ENCODE measurements around the gene ATG3.
"Not testable (repeated sequence)": the region's sequence is repeated elsewhere in the genome, so short reads cannot be mapped to it uniquely, and the experiment has no call there.

The ATG3 gene

DNA sequence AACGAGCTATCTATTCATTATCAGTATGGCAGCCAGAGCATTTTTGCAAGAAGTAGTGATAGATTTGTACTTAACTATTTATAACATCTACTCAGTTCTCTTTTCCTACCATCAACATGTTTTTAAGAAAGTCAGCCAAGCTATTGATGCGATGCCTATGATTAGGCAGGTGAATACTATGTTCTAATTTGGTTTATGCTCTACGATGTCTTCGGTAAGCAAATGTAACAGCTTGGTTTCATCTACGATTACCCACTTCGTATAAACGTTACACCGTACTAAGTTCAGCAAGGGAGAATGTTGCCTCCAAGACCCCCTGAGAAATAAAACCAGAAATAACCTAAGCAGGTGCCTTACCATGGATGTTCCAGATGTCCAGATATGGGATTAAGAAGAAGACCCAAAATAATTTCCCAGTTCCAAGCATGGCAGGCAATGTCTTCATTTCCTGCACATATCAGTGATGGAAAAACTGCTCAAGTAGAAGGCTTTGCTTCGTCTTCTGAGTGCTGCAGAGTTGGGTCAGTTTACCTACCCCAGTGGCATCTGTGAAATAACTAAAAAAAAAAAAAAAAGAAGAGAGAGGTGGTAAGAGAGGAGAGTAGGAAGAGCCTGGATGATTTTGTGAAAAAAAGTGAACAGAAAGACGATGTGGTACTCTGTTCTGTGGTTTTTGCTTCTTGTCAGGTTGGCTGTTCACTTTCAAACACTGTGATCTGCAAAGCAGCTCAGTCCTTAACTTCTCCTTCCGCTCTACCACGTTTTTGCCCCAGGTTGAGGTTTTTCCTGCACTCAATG, 62.6 kb downstream of the ATG3 start, which contains the start of gene BTLA:
BTLA (minus strand) TSS at position 559 of the 798 bp plus-strand sequence; CDS start at position 445, 114 bp downstream.
- DNase-seq (ENCODE audit: low read depth in 2 of 2), result no peak

DNA sequence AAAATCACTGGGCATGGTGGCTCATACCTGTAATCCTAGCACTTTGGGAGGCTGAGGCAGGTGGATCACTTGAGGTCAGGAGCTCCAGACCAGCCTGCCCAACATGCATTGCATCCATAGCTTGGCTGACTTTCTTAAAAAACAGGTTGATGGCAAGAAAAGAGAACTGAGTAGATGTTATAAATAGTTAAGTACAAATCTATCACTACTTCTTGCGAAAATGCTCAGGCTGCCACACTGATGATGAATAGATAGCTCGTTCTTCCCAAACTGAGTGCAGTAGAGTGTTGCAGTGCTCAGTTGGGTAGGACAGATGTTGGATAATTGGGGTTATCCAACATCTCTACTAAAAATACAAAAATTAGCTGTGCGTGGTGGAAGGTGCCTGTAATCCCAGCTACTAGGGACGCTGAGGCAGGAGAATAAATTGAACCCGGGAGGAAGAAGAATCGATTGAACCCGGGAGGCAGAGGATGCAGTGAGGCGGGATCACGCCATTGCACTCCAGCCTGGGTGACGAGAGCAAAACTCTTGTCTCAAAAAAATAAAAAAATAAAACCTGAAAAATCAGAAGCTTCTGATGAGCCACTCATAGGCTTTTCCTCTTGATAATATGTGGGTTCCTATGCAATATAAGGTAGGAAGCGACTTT, 63.7 kb downstream of the ATG3 start:
- DNase-seq (ENCODE audit: low read depth in 2 of 2), result no peak

DNA sequence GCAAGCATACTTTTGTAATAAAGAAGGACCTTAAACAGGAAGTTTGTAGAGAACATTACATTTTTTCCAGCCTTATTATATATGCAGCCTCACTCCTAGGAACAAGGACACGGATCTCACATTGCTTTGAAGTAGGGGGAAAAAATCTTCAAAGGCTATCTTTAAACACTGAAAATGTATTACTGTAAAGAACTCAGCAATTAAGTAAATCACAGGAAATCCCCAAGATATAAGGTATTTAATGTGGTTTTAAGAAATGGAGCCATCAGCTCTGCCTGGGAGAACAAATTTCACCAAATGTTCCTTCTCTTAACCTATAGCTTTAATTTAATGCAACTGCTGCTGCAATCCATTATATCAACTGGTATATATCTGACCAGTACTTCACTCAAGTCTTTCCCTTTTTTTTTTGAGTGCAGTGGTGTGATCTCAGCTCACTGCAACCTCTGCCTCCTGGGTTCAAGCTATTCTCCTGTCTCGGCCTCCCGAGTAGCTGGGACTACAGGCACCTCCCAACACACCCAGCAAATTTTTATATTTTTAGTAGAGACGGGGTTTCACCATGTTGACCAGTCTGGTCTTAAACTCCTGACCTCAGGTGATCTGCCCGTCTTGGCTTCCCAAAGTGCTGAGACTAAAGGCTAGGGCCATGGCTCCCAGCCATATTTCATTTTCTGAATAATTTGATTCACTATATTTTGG, 65.2 kb downstream of the ATG3 start:
- DNase-seq (ENCODE audit: low read depth in 2 of 2), result no peak

DNA sequence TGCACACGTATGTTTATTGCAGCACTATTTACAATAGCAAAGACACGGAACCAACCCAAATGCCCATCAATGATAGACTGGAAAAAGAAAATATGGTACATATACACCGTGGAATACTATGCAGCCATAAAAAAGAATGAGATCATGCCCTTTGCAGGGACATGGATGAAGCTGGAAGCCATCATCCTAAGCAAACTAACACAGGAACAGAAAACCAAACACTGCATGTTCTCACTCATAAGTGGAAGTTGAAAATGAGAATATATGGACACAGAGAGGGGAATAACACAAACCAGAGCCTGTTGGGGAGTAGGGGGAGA, 67.4 kb downstream of the ATG3 start:
- not testable (repeated sequence) for DNase-seq (ENCODE audit: low read depth in 2 of 2)

DNA sequence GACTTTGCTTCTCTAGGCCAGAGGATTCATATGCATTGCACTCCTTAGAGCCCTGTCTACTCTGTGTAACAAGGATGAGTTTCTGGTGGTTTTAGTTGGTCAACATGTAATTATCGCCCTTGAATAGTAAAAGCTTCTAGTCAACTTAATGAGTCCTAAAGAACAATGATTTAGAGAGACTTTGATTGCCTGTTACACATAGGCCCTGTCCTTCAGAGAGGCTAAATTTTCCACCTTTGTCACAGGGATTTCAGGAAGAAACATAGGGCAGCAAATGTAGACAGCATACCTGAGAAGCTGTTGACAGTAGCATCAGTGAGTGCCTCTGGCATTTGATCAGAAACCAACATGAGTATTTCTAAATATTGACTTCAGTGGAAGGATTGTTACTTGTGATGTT, 69.6 kb downstream of the ATG3 start:
- DNase-seq (ENCODE audit: low read depth in 2 of 2), result no peak

DNA sequence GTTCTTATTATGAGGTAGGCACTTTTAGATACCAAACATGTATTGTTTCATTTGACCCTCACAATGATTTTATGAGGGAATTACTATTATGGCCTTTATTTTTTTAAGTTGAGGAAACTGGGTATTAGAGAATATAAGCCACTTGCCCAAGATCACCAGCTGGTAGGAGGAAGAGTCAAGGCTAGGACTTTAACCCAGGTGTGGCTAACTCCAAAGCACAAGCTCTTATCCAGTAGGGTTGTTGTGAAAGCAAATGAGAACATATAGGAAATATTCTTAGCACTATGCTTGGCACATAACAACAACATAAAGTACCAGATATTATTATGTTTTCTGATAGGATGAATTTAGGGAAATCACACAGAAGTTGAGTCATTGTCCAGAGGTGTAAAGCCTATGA, 70.4 kb downstream of the ATG3 start:
- no peak for DNase-seq (ENCODE audit: low read depth in 2 of 2)

DNA sequence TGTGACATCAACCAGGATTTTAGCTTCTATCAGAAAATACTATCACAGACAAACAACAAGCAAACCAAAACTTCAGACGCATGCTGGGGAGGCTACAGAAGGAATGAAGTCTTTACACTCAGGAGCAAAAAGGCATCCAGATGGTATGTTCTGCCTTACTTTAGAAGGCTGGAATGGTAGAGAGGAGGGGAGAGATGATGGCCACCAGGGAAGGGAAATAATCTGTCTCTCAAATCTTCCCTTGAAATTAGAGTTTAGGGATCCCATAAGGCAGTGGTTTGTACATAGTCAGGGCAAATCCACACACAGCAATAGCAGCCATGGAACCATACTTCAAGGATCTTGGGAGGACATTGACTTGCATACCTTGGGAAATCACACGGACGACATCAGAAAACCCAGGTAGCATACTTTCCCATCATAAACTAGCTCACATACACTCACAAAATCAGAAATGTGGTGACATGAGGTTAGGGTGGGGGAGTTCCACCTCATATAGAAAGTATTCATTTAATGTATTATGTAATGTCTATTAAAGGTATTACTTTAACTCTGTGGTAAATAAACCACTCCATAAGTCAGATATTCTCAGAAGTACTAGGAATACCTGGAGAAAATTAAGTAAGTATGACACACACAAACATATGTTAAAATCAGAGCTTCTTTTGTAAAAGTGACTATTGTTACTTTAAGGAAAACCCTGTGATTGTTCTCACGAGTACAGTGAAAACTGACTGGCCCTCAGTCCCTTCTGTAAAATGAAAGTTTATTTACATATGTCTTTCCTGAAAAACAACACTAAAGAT, 71.9 kb downstream of the ATG3 start:
- DNase-seq (ENCODE audit: low read depth in 2 of 2), result no peak

DNA sequence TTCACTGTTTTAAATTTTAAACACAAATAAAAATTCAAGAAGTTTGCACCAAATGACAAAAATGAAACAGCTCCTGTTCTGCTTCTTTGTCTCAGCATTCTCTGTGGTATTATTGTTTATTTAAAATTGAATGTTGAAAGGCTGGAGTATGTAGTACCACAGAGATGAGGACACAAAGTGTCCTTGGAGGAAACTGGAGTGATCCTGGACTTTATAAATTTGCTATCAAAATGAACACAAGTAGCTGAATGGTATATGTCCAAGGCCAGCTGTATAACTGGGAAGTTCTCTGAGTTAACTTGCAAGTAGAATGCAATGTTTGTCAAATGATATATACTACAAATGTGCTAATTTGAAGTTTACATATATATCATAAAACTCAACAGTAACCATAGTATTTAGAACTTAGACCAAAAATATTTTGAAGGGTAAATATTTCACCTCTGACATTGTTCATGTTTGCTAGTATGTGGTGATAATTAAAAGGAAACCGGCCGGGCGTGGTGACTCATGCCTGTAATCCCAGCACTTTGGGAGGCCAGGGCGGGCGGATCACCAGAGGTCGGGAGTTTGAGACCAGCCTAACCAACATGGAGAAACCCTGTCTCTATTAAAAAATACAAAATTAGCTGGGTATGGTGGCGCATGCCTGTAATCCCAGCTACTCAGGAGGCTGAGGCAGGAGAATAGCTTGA, 74.8 kb downstream of the ATG3 start:
- no peak for DNase-seq (ENCODE audit: low read depth in 2 of 2)

DNA sequence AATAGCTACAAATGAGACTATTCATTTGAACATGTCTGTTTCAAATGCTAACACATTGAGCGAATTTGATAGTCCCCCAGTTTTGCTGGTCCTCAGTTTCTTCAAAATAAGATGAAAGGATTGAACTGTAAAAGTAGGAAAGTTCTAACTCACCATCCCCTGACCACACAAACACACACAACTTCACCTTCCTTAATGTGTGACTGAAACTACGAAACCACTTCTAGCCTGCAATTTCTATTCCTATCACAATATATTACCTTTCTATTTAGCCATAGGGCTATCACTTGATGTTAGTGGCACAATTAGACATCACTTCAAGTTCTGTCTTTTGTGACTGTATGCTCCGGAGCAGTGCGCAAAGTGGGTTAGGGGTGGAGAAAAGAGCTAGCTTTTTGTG, 77.4 kb downstream of the ATG3 start:
- DNase-seq (ENCODE audit: low read depth in 2 of 2), result no peak

DNA sequence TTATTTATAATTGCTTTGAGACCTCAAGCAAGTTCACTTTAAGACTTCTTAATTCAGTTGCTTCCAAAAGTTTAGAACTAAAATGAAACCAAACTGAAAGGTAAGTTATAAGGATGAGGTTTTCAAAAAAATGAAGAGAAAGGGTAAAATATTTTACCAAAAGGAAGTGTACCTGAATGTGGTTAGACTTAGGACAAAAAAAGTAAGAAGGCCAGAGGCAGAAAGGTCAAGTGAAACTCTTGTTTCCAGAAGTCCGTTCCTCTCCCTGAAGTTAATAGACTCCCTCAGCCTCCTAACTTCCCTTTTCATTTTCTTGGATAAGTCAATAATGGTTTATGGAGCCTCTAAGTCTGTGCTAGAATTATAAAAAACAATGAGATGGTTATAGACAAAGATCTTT, 79.1 kb downstream of the ATG3 start:
- no peak for DNase-seq (ENCODE audit: low read depth in 2 of 2)
